ENCODE results near the gene TMA16.
"Not testable (repeated sequence)": the region's sequence is repeated elsewhere in the genome, so short reads cannot be mapped to it uniquely, and the experiment has no call there.

Gene TMA16

DNA sequence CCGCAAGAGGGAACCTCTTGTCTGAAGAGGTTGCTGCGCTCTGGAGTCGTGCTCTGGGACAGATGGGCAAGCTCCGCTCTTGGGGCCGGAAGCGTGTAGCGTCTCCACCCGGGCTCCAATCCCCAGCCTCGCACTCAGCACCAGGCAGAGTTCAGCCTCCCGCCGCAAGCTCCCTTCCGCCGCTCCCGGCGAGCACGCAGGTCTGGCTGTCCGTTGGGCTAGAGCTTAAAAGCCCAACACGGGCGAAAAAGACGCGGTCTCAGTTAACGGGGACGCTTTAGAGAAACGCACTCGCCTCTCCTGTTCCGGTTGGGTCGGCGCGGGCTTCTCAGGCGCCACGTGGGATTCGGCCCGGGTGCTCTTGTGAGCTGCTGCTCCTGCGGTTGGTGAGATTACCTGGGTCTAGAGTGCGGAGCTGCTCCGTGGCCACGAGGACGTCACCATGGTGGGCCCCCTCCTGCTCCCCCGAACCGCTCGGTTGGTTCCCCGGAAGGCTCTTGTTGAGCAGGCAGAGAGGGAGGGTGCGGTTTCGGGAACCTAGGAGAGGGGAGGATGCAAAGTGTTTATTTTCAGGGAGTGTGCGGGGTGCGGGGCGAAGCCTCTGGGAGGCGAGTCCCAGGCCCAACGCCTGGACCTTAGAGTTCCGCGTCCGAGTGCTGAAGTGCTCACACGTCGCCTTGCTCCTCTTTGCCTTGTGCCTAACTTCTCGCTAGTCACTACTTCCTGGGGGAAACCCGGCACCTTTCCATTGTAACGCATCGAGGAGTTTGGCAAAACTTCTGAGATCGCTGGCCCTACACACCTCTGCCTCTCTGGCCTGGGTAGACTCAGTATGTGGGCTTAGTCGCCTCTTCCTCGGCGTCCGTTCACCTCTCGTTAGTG, at the start of gene TMA16:
TMA16 (plus strand) TSS at position 331 of the 882 bp plus-strand sequence; CDS start at position 443, 112 bp downstream.
- peak; percentile 75 for DNase-seq

DNA sequence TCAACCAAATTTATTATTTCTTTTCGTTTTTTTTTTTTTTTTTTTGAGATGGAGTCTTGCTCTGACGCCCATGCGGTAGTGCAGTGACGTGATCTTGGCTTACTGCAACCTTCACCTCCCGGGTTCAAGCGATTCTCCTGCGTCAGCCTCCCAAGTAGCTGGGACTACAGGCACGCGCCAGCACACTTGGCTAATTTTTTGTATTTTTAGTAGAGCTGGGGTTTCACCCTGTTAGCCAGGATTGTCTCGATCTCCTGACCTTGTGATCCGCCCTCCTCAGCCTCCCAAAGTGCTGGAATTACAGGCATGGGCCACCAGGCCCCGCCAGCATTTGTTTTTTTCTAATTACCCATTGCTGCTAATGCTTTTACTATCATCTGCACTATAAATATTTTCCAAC, 47.5 kb upstream of the TMA16 start:
- DNase-seq, result not testable (repeated sequence)

- DNase-seq, result no peak
Observed at GRCh38 chr4:163447481-163447880, 47.0 kb upstream of the TMA16 start.

GRCh38 chr4:163448540-163449203, 45.8 kb upstream of the TMA16 start:
- DNase-seq, result no peak

DNA sequence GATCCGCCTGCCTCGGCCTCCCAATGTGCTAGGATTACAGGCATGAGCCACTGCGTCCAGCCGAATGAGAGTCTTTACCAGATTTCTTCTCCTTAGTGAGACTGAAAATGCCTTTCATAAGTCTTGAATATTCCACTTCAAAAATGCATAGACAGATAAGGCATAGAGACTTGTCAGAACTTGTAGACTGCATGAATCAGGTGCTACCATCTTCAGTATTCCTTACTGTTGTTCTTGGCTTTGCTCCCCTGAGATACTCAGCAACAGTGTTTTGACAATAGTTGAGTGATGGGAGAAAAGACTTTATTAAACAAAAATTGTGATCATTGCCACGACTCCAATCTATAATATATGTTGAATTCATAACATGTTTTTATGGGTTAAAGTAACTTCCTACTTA, 31.9 kb upstream of the TMA16 start:
- no peak for DNase-seq

DNA sequence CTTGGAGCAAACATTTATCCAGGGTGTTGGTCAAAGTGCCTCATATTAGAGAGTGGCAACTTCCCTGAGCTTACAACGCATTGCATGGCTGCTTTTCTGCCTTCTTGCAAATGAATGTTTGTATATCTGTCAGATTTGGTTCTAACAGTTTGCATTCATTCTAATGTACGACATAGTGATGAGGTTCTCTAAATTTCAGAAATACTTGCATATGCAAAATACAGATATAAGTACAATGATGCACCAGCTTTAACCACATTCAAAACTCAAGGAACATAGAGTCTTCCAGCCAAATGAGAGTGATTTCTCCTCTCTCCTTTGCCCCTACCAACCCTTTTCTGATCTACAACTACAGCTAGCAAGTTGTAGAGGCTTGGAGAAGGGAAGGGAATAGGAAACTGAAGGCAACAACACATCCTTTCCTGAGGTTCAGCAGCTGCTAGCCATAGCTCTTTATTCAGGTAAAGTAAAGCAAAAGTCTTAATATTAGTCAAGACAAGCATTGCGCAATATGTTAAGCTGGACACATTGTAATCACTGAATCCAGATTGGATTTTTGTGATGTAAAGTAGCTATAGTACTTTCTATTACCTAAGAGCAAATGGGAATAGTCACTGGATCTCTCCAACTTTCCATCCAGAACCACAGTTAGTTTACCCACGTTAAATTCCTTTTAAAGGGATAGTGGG, 27.3 kb upstream of the TMA16 start:
- DNase-seq, result no peak

DNA sequence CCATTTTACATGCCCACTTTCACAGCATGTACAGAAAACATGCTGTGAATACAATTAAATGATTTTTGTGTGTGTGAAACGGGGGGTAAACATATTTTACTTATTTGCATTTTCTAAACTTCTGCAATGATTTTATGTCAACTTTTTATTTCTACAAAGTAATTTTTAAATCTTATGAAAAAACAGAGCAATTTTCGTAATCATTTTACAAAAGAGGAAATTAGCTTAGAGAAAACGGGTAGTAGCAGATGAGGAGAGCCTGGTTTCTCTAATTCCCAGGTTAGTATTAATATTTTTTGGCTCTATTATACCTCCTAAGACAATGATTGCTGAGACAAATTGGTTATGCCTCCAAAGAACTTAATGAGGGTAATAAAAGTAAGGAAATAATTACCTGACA, 24.1 kb upstream of the TMA16 start:
- DNase-seq, result no peak

DNA sequence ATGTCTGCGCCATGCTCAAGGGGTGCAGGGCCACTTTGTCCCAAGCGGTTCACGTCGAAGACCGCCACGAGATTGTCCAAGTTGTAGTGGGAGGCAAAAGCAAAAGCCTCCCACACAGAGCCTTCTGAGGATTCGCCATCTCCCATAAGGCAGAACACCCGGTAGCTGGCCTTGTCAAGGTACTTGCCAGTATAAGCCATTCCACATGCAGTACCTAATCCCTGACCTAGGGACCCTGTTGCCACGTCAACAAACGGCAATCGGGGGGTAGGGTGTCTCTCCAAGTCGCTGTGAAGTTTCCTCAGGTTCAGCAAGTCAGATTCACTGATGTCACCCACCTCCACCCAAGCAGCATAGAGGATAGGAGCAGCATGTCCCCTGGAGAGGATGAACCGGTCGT, 21.4 kb upstream of the TMA16 start:
- no peak for DNase-seq

DNA sequence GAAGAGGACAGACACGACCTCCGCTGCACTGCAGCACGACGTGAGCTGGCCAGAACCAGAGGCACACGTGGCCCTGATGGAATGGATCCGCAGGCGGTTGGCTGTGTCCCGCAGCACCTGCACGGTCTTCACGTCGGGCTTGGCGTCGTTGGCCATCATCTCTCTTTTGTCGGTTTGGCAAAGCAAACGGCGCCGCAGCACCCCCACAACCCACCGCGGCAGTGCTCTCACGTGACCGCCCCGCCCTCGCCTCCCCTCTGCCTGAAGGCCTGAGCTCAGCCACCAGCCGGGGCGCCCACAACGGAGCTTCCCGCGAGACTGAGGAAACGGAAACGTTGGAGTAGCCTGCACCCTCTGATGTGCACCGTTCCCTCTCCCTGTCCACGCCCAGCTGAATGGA, 20.9 kb upstream of the TMA16 start, which contains the start of gene TKTL2:
TKTL2 (minus strand) TSS at position 179 of the 400 bp plus-strand sequence; CDS start at position 159, 20 bp downstream.
- DNase-seq, result no peak

DNA sequence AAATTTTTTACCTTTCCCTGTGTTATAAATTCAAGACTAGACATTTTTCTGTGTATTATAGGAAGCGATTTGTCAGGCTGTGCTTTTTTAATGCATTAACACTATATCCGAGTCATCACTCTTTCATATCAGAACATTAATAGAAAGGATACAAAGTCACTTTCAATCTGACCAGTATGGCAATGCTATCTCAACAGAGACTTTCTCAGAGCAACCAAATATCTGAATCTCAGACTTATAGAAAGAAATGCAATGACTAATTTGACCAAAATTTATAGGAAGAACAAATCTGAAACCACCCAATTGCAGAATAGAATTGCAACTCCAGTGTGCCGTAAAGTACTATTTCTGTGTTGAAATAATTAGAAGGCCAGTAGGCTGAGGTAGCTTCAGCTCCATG, 20.5 kb upstream of the TMA16 start:
- no peak for DNase-seq

- no peak for DNase-seq
Observed at GRCh38 chr4:163476761-163477438, 17.6 kb upstream of the TMA16 start.

GRCh38 chr4:163482190-163482589, 12.3 kb upstream of the TMA16 start:
- DNase-seq, result no peak

- peak; percentile 70 for DNase-seq
Observed at GRCh38 chr4:163484906-163485305, 9.6 kb upstream of the TMA16 start.

DNA sequence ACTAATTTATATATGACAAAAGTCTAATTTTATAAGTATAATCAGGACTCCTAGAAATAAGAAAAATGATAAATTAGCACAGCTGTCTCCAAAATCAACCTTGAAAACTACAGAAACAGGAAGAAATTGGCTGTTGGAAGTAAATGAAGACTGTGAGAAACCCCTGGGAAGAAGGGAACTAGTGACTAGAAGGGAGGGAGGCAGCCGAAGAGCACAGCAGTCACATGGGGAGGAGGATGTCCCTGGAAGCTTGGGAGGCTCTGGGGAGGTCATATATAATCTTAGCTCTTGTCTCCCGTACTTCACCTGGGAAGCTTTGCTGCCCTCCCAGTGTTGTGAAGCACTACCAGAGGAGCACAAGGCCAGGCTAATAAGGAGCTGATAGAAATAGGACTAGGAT, 8.9 kb upstream of the TMA16 start:
- no peak for DNase-seq

DNA sequence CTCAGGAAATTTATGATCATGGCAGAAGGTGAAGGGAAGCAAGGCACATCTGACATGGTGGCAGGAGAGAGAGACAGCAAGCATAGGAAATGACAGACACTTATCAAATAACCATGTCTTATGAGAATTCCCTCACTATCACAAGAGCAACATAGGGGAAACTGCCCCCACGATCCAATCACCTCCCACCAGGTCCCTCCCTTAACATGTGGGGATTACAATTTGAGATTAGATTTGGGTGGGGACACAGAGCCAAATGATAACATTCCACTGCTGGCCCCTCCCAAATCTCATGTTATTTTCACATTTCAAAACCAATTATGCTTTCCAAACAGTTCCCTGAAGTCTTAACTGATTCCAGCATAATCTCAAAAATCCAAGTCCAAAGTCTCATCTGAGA, 8.2 kb upstream of the TMA16 start:
- no peak for DNase-seq

DNA sequence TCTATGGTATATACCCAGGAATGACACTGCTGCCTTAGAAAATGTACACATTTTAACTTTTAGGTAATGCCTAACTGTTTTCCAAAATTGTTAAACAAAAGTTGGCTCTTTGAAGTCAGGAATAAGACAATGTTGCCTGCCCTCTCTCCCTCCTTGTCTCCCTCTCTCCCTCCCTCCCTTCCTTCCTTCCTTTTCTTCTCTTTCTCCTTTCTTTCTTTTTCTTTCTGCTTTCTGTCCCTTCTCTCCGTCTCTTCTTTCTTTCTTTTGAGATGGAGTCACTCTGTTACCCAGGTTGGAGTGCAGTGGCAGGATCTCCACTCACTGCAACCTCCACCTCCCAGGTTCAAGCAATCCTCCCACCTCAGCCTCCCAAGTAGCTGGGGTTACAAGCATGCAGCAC, 4.6 kb upstream of the TMA16 start:
- DNase-seq, result no peak

GRCh38 chr4:163492951-163493504, 1.5 kb upstream of the TMA16 start:
- no peak for DNase-seq

DNA sequence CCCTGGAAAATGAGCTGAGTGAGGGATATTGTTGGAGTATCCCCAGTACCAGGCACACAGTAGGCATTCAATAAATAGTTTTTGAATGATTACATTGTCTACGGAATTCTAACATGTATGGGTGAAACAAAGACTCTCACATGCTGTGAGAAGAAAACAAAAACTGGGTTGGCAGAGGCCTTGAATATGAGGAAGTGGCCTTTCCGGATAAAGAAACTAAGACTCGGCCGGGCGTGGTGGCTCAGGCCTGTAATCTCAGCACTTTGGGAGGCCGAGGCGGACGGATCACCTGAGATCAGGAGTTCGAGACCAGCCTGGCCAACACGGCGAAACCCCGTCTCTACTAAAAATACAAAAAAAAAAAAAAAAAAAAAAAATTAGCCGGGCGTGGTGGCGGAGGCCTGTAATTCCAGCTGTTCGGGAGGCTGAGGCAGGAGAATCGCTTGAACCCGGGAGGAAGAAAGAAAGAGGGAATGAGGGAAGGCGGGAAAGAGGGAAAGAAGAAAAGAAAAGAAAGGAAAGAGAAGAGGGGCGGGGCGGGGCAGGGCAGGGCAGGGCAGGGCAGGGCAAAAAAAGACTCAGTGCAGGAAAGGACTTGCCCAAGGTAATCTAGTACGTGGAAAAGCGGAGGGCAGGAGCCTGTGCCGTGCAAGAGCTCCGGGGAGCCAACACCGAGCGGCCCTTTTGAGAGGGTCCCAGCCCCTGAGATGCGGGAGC, 689 bp upstream of the TMA16 start:
- no peak for DNase-seq

DNA sequence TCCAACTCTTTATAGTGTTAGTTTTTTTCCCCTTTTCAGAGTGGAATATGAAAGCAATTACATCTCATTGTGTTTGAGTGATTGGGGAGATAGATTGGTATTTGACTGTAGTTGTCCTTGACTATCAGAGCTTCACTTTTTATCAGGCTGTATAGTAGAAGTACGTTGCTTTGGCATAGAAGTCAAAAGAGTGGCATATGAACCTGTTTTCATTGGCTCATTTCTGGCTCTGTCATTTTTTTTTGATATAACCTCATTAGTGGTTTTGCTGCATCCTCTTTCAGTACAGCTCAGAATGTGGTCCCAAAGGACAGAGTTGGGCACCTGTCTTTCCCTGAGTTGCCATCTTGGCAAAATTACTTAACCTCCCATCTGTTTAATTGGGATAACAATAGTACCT, 1.4 kb downstream of the TMA16 start:
- no peak for DNase-seq

- no peak for DNase-seq
Observed at GRCh38 chr4:163500586-163500985, 6.1 kb downstream of the TMA16 start.

GRCh38 chr4:163505374-163505773, 10.9 kb downstream of the TMA16 start:
- DNase-seq, result no peak

GRCh38 chr4:163515198-163515597, 20.7 kb downstream of the TMA16 start:
- no peak for DNase-seq
